NB4 (cell line): ENCODE measurements around the gene LANCL1.

Experiments used
- DNase-seq: peaks from one replicate; pipeline ENCODE4 v3.0.0; 2010; ENCODE audit warnings: low read depth
- H3K4me3 ChIP-seq: one replicate; pipeline ENCODE4 v1.5.1; 2011; ENCODE audit warnings: mild to moderate bottlenecking, low read depth, low read length, moderate library complexity
- CTCF ChIP-seq: IDR thresholded peaks from one replicate; pipeline ENCODE4 v1.5.1; 2012; ENCODE audit warnings: low read depth, low read length
- MYC ChIP-seq: IDR thresholded peaks from 2 replicates; pipeline ENCODE4 v1.6.1; 2011; ENCODE audit warnings: low read depth, low read length
- POLR2A ChIP-seq: IDR thresholded peaks from 2 replicates; pipeline ENCODE4 v1.6.1; 2011; ENCODE audit warnings: mild to moderate bottlenecking; ENCODE audit not compliant: insufficient read length; ENCODE audit errors: extremely low read depth
- TF ChIP-seq, protein P1 (sequence below): IDR thresholded peaks from 2 replicates; pipeline ENCODE4 v1.6.1; 2011; ENCODE audit warnings: low read depth, low read length

Gene LANCL1

DNA sequence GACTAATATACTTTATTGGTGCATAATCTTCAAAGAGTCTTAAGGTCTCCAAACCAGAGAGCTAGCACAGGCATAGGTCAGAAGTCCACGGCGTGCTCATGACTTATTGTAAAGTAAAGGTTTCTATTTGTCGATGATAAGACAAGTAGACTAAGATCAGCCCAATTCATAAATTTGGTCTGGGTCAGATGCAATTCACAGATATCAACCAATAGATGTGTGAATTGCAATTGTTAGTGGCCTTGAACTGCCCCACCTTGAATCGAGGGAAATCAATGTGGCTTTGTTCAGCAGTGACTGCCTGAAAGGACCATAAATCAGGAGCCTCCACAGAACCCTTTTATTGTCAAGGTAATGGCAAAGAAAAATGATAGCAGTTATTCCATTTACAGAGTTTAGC lies 40.7 kb upstream of the LANCL1 start:
- TF ChIP-seq, protein P1, sequence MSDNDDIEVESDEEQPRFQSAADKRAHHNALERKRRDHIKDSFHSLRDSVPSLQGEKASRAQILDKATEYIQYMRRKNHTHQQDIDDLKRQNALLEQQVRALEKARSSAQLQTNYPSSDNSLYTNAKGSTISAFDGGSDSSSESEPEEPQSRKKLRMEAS = no peak
- TF ChIP-seq POLR2A = no peak
- TF ChIP-seq MYC = no peak
- no peak for TF ChIP-seq CTCF
- no peak for DNase-seq
- no peak overlapping the region for H3K4me3 ChIP-seq

GRCh38 chr2:210515911-210516310 lies 39.4 kb upstream of the LANCL1 start:
- no peak for DNase-seq
- H3K4me3 ChIP-seq = no peak overlapping the region
- no peak for TF ChIP-seq POLR2A

- no peak for DNase-seq
- TF ChIP-seq, protein P1 = no peak
- TF ChIP-seq CTCF = no peak
- no peak for TF ChIP-seq MYC
- TF ChIP-seq POLR2A = no peak
- H3K4me3 ChIP-seq = no peak overlapping the region
Measured at GRCh38 chr2:210503725-210504191, 27.2 kb upstream of the LANCL1 start.

DNA sequence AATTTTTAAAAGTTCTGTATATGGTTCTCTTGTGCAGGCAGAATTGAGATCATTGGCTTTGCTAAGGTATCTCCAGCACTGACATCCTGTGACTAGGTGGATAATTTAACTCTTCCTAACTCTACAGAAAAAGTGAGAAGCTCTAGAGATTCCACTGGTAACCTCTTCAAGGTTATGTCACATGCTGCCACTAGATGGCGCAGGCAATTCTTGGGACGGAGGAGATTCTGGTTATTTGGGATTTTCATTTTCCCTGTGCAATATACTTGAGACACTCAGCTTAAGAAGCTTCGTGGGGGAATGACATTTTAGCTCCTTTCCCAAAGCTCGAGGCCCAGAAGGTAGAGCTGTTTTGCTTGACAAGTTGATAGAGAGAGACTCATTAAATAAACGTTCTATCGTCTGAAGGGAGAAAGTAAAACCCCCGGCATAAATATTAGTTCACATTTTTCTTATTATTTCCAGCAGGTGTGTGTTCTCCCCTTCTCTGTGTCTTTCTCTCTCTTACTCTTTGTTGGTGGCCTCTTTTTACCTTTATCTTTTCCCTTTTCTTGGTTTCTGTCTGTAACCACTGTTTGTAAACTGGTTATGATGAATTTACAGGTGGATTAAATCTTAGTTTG lies 26.6 kb upstream of the LANCL1 start:
- TF ChIP-seq, protein P1 = peak; percentile 65
- TF ChIP-seq CTCF (peak; percentile 97), MYC (no peak)
- H3K4me3 ChIP-seq = no peak overlapping the region
- DNase-seq = peak; percentile 54

DNA sequence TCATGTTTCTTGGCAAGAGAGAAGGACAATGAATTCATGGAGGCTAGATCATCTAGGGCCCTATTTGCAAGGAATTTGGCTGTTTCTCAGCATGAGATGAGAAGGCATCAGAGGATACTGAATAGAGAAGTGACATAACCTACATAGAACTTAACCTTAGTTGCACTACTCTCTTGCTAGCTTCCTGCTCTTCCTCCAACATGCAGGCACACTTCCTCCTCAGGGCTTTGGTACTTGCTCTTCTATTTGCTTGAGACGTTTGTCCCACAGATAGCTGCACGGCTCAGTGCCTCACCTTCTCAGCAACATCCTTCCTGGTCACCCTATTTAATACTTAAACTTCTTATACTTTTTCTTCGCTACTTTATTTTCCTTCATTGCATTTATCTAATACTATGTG lies 20.0 kb upstream of the LANCL1 start:
- DNase-seq = peak; percentile 12
- no peak overlapping the region for H3K4me3 ChIP-seq
- TF ChIP-seq MYC (no peak), CTCF (no peak), POLR2A (no peak)
- TF ChIP-seq, protein P1 = no peak

DNA sequence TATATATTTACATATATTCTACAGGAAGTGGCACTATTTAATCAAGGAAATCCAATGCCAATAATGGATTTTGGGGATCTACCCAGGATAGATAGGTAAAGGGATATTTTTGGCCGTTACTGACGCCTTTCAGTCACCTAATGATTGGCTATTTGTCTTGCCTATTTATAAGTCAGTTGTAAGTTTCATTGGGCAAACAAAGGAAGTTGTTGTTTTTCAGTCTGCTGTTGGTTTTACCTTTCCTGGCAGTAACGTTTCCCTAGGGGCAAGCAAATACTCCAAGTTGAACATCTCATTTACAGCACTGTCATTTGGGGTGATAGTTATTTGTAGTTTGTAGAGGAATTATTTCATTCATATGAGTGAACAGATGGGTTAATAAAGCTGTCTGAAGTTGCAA lies 17.0 kb upstream of the LANCL1 start:
- DNase-seq = no peak
- no peak overlapping the region for H3K4me3 ChIP-seq
- no peak for TF ChIP-seq MYC
- no peak for TF ChIP-seq POLR2A
- TF ChIP-seq CTCF = no peak
- TF ChIP-seq, protein P1 = no peak
